NCI-H526 (cell line): ENCODE results near the gene FEN1.
A peak's percentile ranks its signal among the peaks of the same experiment; 100 is the strongest.

Experiments used
- DNase-seq, 2 experiments: peaks; one replicate each; lab custom pipeline; 2025; lab: John Stamatoyannopoulos, UW

The FEN1 gene

DNA sequence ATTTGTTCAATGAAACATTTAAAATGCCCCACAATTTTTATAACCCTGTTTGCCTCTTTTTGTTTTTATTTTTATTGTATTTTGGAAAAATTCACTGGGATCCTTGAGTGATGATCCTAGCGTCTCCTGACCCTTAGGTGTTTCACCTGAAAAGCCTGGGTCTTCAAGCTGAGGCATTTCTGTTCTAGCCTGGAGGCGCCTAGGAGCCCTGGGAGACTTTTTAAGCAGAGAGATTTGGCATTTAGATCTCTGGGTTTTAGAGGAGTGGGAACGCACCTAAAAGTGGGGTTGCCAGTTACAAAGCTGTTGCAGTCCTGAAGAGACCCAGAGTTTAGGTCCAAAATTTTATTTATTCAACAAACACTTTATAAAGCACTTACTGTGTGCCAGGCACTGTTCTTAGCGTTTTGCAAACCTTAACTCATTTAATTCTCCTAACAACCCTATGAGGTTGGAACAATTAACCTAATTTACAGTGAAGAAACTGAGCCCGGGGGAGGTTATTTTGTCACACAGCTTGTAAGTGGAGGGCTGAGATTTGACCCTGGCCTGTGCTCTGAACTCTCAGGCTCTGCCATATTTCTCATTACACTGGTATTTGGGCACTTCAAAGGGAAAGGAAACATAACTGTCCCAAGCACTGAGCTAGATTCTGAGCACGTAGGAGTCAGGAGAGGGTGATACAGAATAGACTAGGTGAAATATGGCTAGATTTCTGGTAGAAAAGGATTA, 24.9 kb downstream of the FEN1 start:
- no peak for DNase-seq

DNA sequence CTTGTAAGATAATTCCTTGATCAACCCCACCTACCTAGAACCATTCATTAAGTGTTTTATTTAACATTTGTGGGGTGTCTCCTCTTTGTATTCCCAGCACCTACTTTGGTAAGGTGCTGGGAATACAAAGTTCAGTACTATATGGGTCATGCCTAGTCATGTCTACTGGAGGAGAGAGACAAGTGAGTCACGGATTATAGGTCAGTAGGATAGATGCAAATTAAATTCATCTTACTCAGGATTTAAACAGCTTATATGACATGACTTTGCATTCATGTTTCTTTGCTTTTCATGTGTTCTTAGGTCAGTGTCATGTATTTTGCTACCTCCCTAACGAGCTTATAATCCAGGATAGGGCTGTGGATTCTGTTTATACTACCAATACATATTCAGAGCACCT, 27.5 kb downstream of the FEN1 start:
- peak in 1 of 2 experiments; percentile 56 for DNase-seq

DNA sequence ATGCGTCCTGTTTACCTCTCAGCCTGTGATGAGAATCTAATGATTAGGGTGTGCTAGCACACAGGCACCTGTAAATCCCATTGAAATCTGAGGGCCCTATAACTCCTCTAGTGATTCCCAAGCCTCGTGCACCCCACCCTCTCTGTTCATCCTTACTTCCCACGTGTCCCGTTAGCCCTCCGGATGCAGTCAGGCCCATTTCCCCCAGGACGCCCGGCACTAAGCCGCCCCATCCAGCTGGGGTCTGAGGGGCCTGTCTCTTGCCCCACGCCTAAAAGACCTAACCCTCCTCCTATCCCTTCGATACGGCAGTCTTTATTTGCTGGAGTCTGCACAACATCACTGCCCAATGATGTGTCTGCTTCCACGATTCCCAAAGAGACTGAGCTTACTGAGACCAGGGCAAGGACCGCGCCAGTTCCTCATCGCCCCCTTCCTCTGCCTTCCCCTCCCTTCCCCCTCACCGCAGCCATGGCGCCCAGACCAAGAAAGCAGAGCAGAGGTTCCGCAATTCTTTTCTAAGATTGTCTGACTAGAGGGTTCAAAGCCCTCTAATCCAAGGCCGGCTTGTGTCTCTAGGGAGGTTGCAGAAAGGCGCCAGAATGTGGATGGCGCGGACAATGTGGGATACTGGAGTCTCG, 34.3 kb downstream of the FEN1 start:
- peak in 1 of 2 experiments; percentile 49 for DNase-seq

DNA sequence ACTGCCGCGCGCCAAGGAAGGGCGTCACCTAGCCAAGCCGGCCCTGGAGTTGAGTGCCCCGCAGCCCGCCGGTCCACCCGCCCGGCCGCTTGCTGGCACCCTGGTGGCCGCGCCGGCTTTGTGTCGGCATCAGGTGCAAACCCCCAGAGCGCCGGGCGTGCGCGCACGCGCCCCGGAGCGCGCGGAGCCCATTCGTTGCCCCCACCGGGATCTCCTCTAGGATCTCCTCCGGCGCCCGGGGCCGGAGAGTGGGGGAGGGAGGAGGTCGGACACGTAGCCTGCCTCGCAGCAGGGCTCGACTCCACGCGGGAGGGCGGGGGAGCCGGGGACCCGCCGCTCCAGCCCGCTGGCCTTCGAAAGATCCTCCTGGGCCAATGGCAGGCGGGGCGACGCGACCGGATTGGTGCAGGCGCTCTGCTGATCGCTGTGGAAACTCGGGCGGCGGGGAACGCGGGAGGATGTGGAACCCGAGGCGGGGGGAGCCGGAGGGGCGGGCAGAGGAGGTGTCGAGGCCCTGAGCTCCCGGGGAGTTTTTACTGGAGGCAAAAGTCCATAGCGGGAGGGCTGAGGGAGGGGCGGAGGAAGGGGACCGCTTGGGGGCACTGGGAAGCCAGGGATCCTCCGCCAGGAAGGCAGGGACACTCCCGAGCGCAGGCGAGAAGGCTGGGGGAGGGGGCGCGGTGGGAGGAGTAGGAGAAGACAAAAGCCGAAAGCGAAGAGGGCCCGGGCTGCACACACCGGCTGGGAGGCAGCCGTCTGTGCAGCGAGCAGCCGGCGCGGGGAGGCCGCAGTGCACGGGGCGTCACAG, 35.1 kb downstream of the FEN1 start, which contains the start of gene FADS2:
TSS of gene FADS2 (plus strand) at position 730 of the 808 bp plus-strand sequence. CDS start 91 bp downstream, outside the sequence.
- DNase-seq = peak; percentile 93 to 99

DNA sequence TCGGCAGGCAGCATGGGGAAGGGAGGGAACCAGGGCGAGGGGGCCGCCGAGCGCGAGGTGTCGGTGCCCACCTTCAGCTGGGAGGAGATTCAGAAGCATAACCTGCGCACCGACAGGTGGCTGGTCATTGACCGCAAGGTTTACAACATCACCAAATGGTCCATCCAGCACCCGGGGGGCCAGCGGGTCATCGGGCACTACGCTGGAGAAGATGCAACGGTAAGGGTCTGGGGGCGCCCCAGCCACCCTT, 35.6 kb downstream of the FEN1 start:
- no peak for DNase-seq

DNA sequence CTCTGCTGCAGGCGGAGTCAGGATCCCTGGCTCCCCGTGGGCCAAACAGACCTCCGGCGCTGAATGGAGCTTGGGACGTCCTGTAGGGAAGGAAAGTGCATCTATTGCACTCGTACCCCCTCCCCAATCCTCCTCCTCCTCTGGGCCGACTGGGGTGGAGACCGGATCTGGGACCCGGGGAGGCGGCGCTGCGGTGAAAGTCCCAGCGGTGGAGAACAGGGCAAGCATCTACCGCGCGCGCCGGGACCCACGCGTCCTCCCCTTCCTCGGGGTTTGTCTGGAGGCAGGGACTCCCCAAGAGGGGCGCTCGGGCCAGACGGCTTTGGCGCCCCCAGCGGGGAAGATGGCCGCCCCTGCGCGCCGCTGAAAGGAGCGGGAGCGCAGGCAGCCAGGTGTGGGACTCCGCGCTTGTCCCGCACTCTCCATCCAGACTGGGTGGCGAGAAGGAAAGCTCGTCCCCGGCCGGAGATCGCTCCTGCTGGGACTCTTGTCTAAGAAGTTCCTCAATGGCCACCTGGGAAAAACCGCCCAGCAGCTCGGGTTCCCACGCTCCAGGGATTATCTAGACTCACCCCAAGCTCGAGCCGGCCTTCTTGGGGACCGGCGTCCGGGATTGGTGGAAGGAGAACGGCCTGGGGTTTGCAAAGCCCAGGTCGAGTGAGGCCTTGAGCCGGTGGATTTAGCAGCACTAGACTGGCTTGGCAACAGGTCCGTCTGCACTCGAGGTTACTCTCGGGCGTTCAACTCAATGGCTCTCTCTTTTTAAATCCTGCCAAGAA, 36.1 kb downstream of the FEN1 start:
- peak; percentile 43 to 87 for DNase-seq

DNA sequence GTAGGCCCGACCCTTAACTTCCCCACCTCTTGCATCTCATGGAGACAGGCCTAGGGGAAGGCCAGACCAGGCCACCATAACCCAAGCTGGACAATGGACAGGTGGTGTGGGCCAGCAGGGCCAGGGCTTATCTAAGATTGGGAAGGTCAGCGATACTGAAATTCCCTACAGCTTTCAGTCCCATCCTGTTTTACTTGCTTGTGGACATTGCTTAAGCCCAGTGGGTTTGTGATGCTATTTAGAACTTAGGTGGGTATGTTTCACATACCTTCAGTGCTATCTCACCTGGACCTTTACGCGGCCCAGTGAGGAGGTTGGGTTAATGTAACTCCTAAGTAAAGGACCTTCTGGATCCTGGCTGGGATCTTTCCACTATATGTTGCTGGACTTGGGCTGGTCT, 37.1 kb downstream of the FEN1 start:
- no peak for DNase-seq

DNA sequence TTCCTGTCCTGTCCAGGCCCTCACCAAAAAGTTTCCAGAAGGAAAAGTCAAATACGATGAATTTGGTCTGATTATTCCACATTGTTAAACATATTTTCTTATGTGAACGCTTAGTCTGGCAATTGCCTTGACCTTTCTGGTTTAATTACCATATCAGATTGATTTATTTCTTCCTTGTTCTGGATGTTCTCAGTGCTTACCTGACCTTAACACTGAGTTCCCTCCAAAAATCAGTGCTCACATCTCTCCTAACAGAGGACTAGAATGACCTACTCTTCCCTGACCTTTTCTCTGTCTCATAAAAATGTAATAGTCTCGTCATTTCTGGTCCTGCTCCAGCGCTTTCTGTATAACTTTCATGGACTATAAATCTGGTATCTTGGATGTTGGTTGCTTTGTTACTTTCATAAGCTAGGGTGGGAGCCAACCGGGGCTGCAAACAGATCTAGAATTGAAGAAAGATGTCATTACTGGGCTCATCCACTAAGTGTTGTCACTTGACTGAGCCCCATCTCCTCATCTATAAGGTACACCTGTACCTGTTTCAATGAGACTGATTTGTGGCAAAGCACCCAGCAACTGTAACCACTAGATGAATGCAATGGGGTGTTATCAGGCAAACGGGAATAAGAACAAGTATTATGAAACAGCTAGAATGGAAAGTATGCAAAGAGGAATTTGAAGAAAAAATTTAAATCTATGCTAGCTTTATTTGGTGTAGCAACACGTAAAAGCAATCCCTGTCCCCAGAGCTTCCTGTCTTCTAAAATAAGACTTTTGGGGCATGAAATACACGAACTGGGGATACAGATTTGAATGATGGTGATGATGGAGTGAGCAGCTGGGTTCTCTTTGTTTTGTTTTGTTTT, 37.8 kb downstream of the FEN1 start:
- no peak for DNase-seq

DNA sequence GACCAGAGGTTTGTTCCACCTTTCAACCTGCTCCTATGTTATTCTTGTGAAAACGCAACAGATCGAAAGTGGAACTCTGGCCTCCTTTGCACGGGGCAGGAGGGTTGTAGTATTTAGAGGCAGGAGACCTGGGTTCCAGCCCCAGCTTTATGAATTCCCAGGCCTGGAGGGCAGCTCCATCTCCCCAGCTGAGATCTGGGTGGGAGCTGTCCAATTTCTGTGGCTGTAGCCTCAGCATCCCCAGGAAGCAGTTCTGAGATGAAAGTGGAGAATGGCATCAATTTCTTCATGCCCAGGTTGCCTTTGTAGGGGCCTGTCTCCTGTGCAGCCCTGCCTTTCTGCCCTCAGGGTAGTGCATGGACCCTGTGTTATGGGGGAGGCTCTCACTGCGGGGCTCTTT, 39.5 kb downstream of the FEN1 start:
- DNase-seq = no peak

DNA sequence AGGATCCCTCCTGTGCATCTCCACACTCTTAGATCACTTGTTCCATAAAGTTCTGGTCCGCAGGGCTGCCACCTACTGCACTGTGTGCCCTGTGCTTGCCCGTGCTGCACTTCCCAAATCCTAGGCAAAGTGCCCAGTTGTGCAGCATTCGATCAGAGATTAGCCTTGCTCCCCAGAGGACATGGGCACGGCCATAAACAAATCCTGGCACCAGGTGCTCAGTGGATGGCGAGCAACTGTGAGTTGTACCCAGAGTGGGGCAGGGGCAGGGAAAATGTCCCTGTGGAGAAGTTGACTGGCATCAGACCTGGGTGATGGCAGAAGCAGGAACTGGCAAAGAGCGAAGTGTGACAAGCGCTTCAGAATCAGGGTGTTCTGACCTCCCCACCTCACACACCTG, 40.0 kb downstream of the FEN1 start:
- DNase-seq = peak; percentile 39 to 57

DNA sequence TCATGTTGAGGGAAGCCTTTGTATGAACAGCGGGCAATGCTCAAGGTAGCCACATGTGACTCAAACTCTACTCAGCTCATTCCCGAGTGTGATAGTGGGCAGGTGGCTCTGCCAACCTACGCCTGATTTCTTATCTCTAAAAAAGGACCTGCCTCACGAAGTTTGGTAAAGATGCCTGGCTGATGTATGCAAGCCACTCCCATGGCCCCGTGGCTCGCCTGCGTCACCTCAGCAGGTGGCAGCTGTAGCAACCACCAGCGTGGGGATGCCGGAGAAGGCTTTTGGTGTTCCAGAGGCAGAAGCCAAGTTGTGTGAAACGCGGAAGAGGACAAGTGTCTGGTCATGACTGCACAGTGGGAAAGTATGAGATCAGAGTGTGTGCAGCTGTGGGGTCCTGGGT, 40.8 kb downstream of the FEN1 start:
- DNase-seq = peak; percentile 20 to 73

DNA sequence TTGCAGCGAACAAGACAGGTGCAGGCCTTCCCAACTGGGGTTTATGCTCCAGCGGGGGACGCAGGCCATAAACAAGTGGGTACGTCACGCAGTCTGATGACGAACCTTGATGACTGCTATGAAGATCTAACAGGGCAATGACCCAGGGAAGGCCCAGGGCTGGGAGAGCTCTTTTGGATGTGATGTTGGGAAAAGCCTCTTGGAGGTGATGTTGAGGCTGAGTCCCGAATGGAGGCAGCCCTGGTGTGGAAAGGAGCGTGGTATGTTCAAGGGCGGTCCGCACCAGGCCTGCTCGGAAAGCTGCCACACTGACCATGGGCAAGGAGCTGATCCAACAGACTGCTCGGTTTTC, 41.2 kb downstream of the FEN1 start:
- DNase-seq = peak in 1 of 2 experiments; percentile 47

DNA sequence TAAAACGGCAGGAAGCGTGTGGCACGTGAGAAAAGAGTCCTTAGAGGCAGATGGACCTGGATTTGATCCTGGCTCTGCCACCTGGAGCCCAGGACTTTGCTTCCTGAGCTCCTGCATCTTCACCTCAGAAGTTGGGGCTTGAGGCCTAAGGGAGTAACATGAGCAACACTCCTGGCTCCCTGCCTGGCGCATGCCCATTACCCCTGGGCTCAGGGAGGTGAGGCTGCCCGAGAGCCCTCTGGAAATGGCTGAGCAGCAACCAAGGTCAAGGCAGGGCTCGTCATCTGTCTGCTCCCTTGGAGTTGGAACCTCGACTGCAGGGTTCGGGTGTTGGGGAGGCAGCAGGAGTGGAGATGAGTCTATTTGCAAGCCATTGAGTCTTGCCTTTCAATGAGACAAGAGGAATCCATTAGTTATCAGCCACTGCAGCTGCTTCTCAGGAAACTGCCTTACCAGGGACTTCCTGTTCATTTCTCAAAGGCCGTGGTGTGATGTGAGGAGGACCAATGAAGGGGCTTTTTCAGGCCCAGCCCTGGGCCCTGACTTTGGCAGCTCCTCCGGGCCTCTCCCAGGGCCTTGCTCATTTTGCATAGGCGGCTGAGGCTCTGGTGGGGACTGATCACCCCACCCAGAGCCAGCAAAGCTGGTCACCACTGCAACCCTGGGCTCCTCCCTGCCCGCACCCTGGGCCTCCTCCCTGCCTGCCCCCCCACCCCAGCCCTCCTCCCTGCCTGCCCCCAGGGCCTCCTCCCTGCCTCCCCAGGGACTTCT, 41.8 kb downstream of the FEN1 start:
- peak; percentile 79 to 91 for DNase-seq

DNA sequence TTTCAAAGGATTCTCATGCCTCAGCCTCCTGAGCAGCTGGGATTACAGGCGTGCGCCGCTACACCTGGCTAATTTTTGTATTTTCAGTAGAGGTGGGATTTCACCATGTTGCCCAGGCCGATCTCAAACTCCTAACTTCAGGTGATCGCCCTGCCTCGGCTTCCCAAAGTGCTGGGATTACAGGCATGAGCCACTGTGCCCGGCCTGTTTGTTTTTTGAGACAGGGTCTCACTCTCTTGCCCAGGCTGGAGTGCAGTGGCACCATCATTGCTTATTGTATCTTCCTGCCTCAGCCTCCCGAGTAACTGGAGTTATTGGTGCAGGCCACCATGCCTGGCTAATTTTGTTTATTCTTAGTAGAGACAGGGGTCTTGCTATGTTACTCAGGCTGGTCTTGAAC, 43.5 kb downstream of the FEN1 start:
- DNase-seq = no peak

DNA sequence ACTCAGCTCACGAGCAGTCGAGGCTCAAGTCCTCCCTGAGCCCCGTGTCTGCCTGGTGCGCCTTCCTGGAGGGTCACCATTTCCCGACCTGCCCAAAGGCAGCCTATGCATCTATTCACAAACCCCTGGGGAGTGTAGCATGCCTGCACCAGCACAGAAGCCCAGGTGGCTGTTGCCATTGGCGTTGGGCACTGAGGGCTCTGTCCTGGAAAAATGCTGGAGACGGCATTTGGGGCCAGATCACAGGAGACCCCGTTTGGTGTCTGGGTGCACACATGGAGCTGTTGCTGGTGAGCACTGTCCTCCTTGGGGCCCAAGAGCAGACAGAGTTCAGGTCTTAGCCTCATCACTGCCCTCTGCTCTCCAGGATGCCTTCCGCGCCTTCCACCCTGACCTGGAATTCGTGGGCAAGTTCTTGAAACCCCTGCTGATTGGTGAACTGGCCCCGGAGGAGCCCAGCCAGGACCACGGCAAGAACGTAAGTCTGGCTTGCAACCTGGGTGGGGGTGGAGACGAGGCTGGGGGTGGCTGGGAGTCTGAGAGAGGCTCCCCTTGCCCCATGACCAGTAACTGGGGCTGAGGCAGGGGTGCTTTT, 44.8 kb downstream of the FEN1 start:
- no peak for DNase-seq

DNA sequence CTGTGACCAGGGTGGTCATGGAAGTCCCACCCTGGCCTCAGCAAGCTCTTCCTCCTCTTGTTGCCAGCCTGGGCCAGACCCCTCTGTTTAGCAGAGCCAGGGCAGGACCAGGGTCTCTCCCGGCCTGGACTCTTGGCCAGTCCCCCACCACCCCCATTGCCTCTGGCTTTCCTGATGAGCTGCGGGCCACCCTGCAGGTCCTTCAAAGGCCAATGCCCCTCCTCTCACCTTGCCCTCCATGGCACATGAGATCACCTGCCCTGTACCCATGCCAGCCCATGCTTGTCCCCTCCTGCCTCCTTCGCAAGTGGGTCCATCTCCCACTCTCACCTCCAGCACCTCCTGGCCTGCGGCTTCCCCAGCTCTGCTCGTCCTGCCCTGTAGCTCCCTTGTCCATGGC, 45.8 kb downstream of the FEN1 start:
- DNase-seq = no peak

DNA sequence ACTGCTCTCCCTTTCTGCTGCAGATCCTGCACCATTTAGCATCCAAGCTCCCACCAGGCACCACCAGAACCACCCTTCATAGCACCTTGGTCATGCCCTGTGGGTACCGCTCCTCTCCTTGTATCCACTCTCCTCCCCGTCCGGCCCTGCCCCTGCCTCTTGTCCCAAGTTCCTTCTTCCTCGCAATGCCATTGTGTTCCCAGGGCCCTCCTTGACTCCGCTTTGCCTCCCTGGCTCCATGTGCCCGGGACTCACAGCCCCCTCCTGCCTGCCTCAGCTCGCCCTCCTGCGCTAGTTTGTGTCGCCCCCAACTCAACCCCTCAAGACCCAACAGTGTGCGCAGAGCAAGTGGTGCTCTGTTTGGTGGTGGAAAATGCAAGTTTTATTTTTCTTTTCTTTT, 46.2 kb downstream of the FEN1 start:
- DNase-seq = no peak

DNA sequence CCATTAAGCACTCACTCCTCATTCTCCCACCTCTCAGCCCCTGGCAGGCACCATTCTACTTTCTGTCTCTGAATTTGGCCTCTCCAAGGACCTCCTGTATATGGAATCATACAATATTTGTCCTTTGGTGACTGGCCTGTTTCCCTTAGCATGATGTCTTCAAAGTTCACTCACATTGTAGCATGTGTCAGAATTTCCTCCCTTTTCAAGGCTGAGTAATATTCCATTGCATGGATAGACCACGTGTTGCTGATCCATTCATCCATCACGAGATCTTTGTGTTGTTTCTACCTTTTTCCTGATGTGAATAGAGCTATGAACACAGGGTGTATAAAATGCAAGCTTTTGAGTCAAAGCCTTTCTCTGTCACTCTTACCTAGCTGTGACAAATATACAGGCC, 47.0 kb downstream of the FEN1 start:
- no peak for DNase-seq

DNA sequence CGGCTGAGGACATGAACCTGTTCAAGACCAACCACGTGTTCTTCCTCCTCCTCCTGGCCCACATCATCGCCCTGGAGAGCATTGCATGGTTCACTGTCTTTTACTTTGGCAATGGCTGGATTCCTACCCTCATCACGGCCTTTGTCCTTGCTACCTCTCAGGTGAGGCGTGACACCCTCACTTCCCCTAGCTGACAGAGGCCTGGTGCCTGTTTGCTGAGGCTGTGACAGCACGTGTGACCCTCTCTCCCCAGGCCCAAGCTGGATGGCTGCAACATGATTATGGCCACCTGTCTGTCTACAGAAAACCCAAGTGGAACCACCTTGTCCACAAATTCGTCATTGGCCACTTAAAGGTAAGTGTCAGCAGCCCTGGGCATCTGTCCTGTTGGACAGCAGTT, 47.7 kb downstream of the FEN1 start:
- no peak for DNase-seq
